Psoas muscle (tissue), 8 donors: ENCODE data around the gene CACTIN. TPM values are rescaled to one million over a fixed set of nuclear protein-coding genes. Genes with fewer than 3 reads are reported as not detected.

ENCODE experiments used
- ATAC-seq, 4 donors: fragments of 200-7000 bp; cut with Tn5 transposase; one replicate each; pipeline ENCODE4 v1.9.1; 2020; ENCODE audit warnings: moderate library complexity in 3 of 4, mild to moderate bottlenecking in 2 of 4
- DNase-seq, 2 donors: peaks; one replicate each; pipeline ENCODE4 v3.0.0-alpha.2; 2020
- H3K27ac ChIP-seq: fragments of 200-600 bp; one replicate; pipeline ENCODE4 v1.8.0; 2022
- H3K27me3 ChIP-seq, 3 donors: fragments of 200-600 bp in 1 of 3; one replicate each; pipeline versions ENCODE4 v1.6.1 to v1.8.0; 2013 to 2022; ENCODE audit warnings: low read length in 2 of 3, mild to moderate bottlenecking in 2 of 3, moderate library complexity in 1 of 3; ENCODE audit not compliant: insufficient read depth in 3 of 3
- H3K36me3 ChIP-seq, 2 donors: fragments of 200-600 bp in 1 of 2; one replicate each; pipeline versions ENCODE4 v1.6.1 to v1.8.0; 2013 to 2022; ENCODE audit warnings: low read depth in 1 of 2, mild to moderate bottlenecking in 1 of 2, moderate library complexity in 1 of 2; ENCODE audit not compliant: insufficient read depth in 1 of 2
- H3K4me1 ChIP-seq: fragments of 200-600 bp; one replicate; pipeline ENCODE4 v1.8.0; 2022
- H3K4me3 ChIP-seq: fragments of 200-600 bp; one replicate; pipeline ENCODE4 v1.8.0; 2022; ENCODE audit warnings: mild to moderate bottlenecking
- H3K9me3 ChIP-seq: fragments of 200-600 bp; one replicate; pipeline ENCODE4 v1.8.0; 2022
- WGBS, 3 donors: extraction: QIAGEN DNeasy Blood & Tissue Kit; methylation state at CpG; one replicate each; pipeline versions ENCODE4 v1.1.6 to v1.1.7; 2013; 5-methylcytosine and 5-hydroxymethylcytosine counted together
- intact Hi-C, 2 donors: fragments of 100-400 bp; cut with DNase I; formaldehyde crosslinking; loops; one replicate each; pipeline versions ENCODE4 v1.11.0 to v1.14.2; 2022
- polyA plus RNA-seq, 3 donors: library from polyadenylated mRNA; stranded (reverse); fragments of 200-250 nt; gene quantifications; one replicate each; pipeline ENCODE4 v1.2.3, GENCODE V29; 2013
- total RNA-seq, 4 donors: library from RNA; stranded (reverse); fragmentation: NEBNext Ultra II Directional in 2 of 4; extraction: Animal tissue kit (Norgen Biotek cat#: 25700) in 2 of 4; gene quantifications; one replicate each; pipeline versions ENCODE4 v1.2.1 to v1.2.4, GENCODE V29; 2021 to 2023
- TF ChIP-seq, protein P1 (sequence below): fragments of 200-600 bp; IDR thresholded peaks from one replicate; pipeline ENCODE4 v1.8.0; 2022; ENCODE audit warnings: antibody characterized with exemption
- donor health status: healthy with polysubstance abuse.
- donor health status: DM: no; HTN: no; CAD: no; lungs with moderate emphysema.
- donor health status: Bipolar disorder and iron deficiency.
- donor health status: healthy.
- donor health status: DM: yes; HTN: yes; CAD: no.
- donor health status: DM: no; HTN: no; CAD: no.
- donor health status: DM: no; HTN: no; CAD: no.
- donor health status: DM: yes; HTN: yes; CAD: no.

CACTIN gene
- total and polyA plus RNA-seq, 7 donors, result 11.8 to 21.4 (median 16.3) TPM

DNA sequence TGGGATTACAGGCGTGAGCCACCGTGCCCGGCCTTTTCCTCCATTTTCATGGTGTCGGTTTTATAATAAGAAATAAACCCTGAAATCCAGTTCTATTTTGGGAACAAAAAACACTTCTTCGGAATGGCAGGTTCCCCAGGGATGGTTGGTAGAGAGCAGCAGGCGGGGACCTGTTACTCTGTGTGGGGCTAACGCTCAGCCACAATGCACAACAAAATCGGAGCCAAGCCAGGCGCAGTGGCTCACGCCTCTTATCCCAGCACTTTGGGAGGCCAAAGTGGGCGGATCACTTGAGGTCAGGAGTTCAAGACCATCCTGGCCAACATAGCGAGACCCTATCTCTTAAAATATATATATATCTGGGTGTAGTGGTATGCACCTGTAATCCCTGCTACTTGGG, 25.6 kb downstream of the CACTIN start:
- H3K36me3 ChIP-seq, result no peaks in the 10 kb centered on the region
- TF ChIP-seq, protein P1, sequence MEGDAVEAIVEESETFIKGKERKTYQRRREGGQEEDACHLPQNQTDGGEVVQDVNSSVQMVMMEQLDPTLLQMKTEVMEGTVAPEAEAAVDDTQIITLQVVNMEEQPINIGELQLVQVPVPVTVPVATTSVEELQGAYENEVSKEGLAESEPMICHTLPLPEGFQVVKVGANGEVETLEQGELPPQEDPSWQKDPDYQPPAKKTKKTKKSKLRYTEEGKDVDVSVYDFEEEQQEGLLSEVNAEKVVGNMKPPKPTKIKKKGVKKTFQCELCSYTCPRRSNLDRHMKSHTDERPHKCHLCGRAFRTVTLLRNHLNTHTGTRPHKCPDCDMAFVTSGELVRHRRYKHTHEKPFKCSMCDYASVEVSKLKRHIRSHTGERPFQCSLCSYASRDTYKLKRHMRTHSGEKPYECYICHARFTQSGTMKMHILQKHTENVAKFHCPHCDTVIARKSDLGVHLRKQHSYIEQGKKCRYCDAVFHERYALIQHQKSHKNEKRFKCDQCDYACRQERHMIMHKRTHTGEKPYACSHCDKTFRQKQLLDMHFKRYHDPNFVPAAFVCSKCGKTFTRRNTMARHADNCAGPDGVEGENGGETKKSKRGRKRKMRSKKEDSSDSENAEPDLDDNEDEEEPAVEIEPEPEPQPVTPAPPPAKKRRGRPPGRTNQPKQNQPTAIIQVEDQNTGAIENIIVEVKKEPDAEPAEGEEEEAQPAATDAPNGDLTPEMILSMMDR, result no peak
- DNase-seq (no peak), ATAC-seq (no peak)
- H3K4me3 ChIP-seq, result no peak overlapping the region
- no peaks in the 10 kb centered on the region for H3K9me3 ChIP-seq
- no peak overlapping the region for H3K27ac ChIP-seq
- intact Hi-C loops, result no loop called here
- H3K27me3 ChIP-seq, result peaks cover 0 to 23% (median 7%) of the 10 kb centered on the region in 3 donors
- H3K4me1 ChIP-seq, result no peaks in the 10 kb centered on the region
- 64 to 76% (median 66%) methylated on average over 12 of the region's 12 CpGs for WGBS, 3 donors

GRCh38 chr19:3599776-3600187, 26.8 kb downstream of the CACTIN start:
- ATAC-seq (no peak), DNase-seq (no peak)
- WGBS, 3 donors, result 87 to 90% (median 89%) methylated on average over 26 to 28 of the region's 28 CpGs
- intact Hi-C loops, result no loop called here
- TF ChIP-seq, protein P1, result no peak
- Histone ChIP-seq H3K36me3 (no peaks in the 10 kb centered on the region), H3K4me3 (no peak overlapping the region), H3K9me3 (no peaks in the 10 kb centered on the region), H3K4me1 (no peaks in the 10 kb centered on the region), H3K27ac (no peak overlapping the region), H3K27me3 (peaks cover 0 to 10% (median 7%) of the 10 kb centered on the region in 3 donors)

- Histone ChIP-seq H3K4me3 (no peak overlapping the region), H3K27me3 (peaks cover 0 to 4% (median 0%) of the 10 kb centered on the region in 3 donors), H3K36me3 (no peaks in the 10 kb centered on the region), H3K27ac (no peak overlapping the region), H3K4me1 (no peaks in the 10 kb centered on the region), H3K9me3 (no peaks in the 10 kb centered on the region)
- intact Hi-C loops, result no loop called here
- DNase-seq (no peak), ATAC-seq (no peak)
- 65% methylated on average over 27 to 34 of the region's 34 CpGs for WGBS, 3 donors
- TF ChIP-seq, protein P1, result no peak
Measured at GRCh38 chr19:3595521-3596061, 31.0 kb downstream of the CACTIN start.

DNA sequence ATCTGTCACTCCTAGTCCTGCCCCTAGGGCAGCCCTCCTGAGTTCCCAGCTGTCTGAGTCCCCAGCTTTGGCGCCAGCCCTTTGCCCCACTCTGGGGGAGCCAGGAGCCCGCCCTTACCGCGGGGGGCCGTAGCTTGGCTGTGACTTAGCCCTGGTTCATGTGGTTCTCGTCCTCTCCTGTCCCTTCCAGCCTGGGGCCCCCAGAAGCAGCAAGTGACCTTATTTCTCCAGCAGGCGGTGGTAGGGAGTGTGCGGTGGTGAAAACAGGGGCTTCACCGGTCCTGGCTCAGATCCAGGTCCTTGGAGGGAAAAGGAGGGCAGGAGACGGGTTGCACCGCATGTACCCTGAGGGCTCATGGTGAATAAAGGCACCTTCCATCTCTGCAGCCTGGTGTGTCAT, 33.4 kb downstream of the CACTIN start:
- no peak overlapping the region for H3K27ac ChIP-seq
- ATAC-seq (no peak), DNase-seq (no peak)
- 26 to 39% (median 31%) methylated on average over 11 of the region's 11 CpGs for WGBS, 3 donors
- H3K27me3 ChIP-seq, result peaks cover 0 to 2% (median 0%) of the 10 kb centered on the region in 3 donors
- intact Hi-C loops, result no loop called here
- TF ChIP-seq, protein P1, result no peak
- no peaks in the 10 kb centered on the region for H3K36me3 ChIP-seq
- no peaks in the 10 kb centered on the region for H3K9me3 ChIP-seq
- no peak overlapping the region for H3K4me3 ChIP-seq
- no peaks in the 10 kb centered on the region for H3K4me1 ChIP-seq
